SJCRH30 (cell line): ENCODE measurements around the gene ZSCAN25. TPM values are rescaled to one million over a fixed set of nuclear protein-coding genes. Genes with fewer than 3 reads are reported as not detected.
"Not testable (repeated sequence)": the region's sequence is repeated elsewhere in the genome, so short reads cannot be mapped to it uniquely, and the experiment has no call there.

Experiments
- DNase-seq, 2 experiments: peaks; one replicate each; pipeline ENCODE4 v3.0.0-alpha.2; 2015 to 2020
- H3K27ac ChIP-seq: fragments of 250-450 bp; sonication (Bioruptor Pico); 2 replicates; pipeline ENCODE4 v1.5.1; 2020; ENCODE audit warnings: mild to moderate bottlenecking, moderate library complexity
- H3K27me3 ChIP-seq: fragments of 250-450 bp; sonication (Bioruptor Pico); 2 replicates; pipeline ENCODE4 v1.5.1; 2020; ENCODE audit warnings: mild to moderate bottlenecking, moderate library complexity
- H3K36me3 ChIP-seq: fragments of 250-450 bp; sonication (Bioruptor Pico); 2 replicates; pipeline ENCODE4 v1.5.1; 2020; ENCODE audit warnings: mild to moderate bottlenecking, moderate library complexity
- H3K4me1 ChIP-seq: fragments of 250-450 bp; sonication (Bioruptor Pico); 2 replicates; pipeline ENCODE4 v1.5.1; 2020; ENCODE audit warnings: mild to moderate bottlenecking, moderate library complexity
- H3K4me3 ChIP-seq: fragments of 250-450 bp; sonication (Bioruptor Pico); 2 replicates; pipeline ENCODE4 v1.5.1; 2020; ENCODE audit warnings: mild to moderate bottlenecking, moderate library complexity
- H3K9me3 ChIP-seq: fragments of 250-450 bp; sonication (Bioruptor Pico); replicated peaks from 2 replicates; pipeline ENCODE4 v1.5.1; 2020; ENCODE audit warnings: mild to moderate bottlenecking, moderate library complexity
- total RNA-seq: library from RNA; depleted of rRNA; stranded (reverse); fragments of >200 nt; shearing (Covaris generic); gene quantifications from 2 replicates; pipeline ENCODE4 v1.2.3, GENCODE V29; 2014

The ZSCAN25 gene
- total RNA-seq, 1 experiment from 2014 or later = 21.2 TPM

DNA sequence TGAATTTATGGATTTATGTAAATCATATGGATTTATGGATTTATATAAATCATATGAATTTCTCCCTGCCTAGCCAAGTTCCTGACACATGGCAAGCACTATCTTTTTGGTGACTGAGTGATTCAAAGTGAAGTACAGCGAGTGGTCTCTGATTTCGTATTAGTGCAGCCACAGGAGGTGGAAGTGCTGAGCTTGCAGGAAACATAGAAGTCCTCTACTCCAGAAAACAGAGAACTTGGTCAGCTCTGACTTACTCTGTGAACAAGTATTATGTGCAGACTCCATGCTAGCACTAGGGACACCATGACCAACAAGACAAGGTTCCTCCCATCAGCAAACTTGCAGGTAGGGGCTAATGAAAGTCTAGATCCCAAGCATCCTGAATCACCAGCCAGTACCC, 34.5 kb downstream of the ZSCAN25 start:
- H3K27me3 ChIP-seq = no peaks in the 10 kb centered on the region
- no peak overlapping the region for H3K4me3 ChIP-seq
- H3K36me3 ChIP-seq = no peaks in the 10 kb centered on the region
- no peaks in the 10 kb centered on the region for H3K4me1 ChIP-seq
- H3K9me3 ChIP-seq = peaks cover 8% of the 10 kb centered on the region
- H3K27ac ChIP-seq = no peak overlapping the region
- DNase-seq = no peak

- Histone ChIP-seq H3K36me3 (no peaks in the 10 kb centered on the region), H3K4me1 (no peaks in the 10 kb centered on the region), H3K27me3 (no peaks in the 10 kb centered on the region), H3K27ac (no peak overlapping the region), H3K9me3 (peaks cover 8% of the 10 kb centered on the region), H3K4me3 (no peak overlapping the region)
- DNase-seq = no peak
Measured at GRCh38 chr7:99652671-99653070, 35.9 kb downstream of the ZSCAN25 start.

GRCh38 chr7:99653269-99653668, 36.5 kb downstream of the ZSCAN25 start:
- not testable (repeated sequence) for H3K36me3 ChIP-seq, H3K4me3 ChIP-seq, H3K9me3 ChIP-seq, H3K27me3 ChIP-seq, DNase-seq, H3K4me1 ChIP-seq, H3K27ac ChIP-seq

DNA sequence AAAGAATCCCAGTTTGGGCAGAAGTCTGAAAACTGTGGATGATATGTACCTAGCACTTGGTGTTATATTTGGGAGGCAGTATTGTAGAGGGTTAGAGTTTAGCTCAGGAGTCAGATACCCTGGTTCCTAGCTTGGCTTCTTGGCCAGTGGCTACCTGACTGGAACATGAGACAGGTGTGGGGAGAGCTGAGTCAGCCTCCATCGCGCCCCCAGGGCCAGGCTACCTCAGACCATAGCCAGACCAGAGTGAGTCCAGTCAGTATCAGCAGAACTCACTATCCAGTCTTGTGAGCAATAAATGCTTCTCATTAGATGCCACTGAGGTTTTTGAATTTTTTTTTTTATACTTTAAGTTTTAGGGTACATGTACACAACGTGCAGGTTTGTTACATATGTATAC, 37.0 kb downstream of the ZSCAN25 start:
- no peak for DNase-seq
- no peaks in the 10 kb centered on the region for H3K27me3 ChIP-seq
- no peak overlapping the region for H3K27ac ChIP-seq
- no peak overlapping the region for H3K4me3 ChIP-seq
- H3K4me1 ChIP-seq = no peaks in the 10 kb centered on the region
- H3K36me3 ChIP-seq = no peaks in the 10 kb centered on the region
- peaks cover 8% of the 10 kb centered on the region for H3K9me3 ChIP-seq

DNA sequence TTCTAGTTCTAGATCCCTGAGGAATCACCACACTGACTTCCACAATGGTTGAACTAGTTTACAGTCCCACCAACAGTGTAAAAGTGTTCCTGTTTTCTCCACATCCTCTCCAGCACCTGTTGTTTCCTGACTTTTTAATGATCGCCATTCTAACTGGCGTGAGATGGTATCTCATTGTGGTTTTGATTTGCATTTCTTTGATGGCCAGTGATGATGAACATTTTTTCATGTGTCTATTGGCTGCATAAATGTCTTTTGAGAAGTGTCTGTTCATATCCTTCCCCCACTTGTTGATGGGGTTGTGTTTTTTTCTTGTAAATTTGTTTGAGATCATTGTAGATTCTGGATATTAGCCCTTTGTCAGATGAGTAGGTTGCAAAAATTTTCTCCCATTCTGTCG, 37.9 kb downstream of the ZSCAN25 start:
- H3K36me3 ChIP-seq, H3K27me3 ChIP-seq, H3K4me3 ChIP-seq, H3K27ac ChIP-seq, DNase-seq, H3K4me1 ChIP-seq, H3K9me3 ChIP-seq: not testable (repeated sequence)

DNA sequence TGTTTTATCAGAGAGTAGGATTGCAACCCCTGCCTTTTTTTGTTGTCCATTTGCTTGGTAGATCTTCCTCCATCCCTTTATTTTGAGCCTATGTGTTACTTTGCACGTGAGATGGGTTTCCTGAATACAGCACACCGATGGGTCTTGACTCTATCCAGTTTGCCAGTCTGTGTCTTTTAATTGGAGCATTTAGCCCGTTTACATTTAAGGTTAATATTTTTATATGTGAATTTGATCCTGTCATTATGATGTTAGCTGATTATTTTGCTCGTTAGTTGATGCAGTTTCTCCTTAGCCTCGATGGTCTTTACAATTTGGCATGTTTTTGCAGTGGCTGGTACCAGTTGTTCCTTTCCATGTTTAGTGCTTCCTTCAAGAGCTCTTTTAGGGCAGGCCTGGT, 41.1 kb downstream of the ZSCAN25 start:
- not testable (repeated sequence) for H3K27ac ChIP-seq, H3K36me3 ChIP-seq, H3K27me3 ChIP-seq, DNase-seq, H3K4me3 ChIP-seq, H3K9me3 ChIP-seq, H3K4me1 ChIP-seq

GRCh38 chr7:99665312-99666012, 48.7 kb downstream of the ZSCAN25 start:
- H3K36me3 ChIP-seq = no peaks in the 10 kb centered on the region
- H3K4me1 ChIP-seq = no peaks in the 10 kb centered on the region
- no peak overlapping the region for H3K27ac ChIP-seq
- no peaks in the 10 kb centered on the region for H3K27me3 ChIP-seq
- H3K4me3 ChIP-seq = no peak overlapping the region
- H3K9me3 ChIP-seq = no peaks in the 10 kb centered on the region
- DNase-seq = no peak

GRCh38 chr7:99666013-99666395, 49.3 kb downstream of the ZSCAN25 start:
- Histone ChIP-seq H3K27me3 (no peaks in the 10 kb centered on the region), H3K27ac (no peak overlapping the region), H3K36me3 (no peaks in the 10 kb centered on the region), H3K4me3 (no peak overlapping the region), H3K9me3 (no peaks in the 10 kb centered on the region), H3K4me1 (no peaks in the 10 kb centered on the region)
- no peak for DNase-seq

DNA sequence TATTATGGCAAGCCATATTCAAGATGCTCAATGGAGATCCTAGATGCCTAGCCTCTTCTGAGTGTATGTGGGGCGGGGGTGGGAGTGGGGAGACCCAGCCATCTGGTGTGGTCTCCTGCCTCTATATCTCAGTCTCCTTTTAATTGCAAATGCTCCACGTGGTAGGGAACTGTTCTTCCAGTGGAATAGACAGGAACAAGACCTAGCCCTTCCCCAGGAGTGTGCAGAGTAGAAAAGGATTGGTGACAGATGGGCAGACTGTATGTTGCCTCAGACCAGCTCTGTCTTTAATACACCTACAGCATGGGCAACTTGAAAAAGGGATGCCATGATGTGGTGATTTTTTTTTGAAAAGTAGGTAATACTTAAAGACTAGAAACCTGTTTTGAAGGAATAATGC, 50.4 kb downstream of the ZSCAN25 start:
- Histone ChIP-seq H3K4me3 (no peak overlapping the region), H3K4me1 (no peaks in the 10 kb centered on the region), H3K36me3 (no peaks in the 10 kb centered on the region), H3K27ac (no peak overlapping the region), H3K9me3 (no peaks in the 10 kb centered on the region), H3K27me3 (no peaks in the 10 kb centered on the region)
- DNase-seq = no peak

DNA sequence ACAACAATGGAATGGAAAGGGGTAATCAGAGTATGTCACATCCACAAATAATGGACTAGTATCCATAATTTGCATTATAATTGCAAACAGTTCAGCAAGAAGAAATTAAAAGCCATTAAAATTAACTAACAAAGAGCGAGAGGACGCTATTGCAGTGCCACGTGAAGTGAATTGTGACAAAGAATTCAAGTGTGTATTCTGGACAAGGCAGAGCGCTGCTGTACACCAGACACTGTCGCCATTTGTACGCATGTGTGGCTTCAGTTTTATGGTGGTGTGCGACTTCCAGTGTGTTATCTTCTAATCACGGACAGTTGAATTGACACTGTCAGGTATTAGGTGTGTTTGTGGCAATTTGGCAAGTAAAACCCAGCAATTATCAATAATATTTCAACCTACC, 51.8 kb downstream of the ZSCAN25 start:
- Histone ChIP-seq H3K27ac (no peak overlapping the region), H3K4me3 (no peak overlapping the region), H3K4me1 (no peaks in the 10 kb centered on the region), H3K9me3 (no peaks in the 10 kb centered on the region), H3K36me3 (no peaks in the 10 kb centered on the region), H3K27me3 (no peaks in the 10 kb centered on the region)
- no peak for DNase-seq

GRCh38 chr7:99669782-99670181, 53.0 kb downstream of the ZSCAN25 start:
- Histone ChIP-seq H3K27ac (no peak overlapping the region), H3K9me3 (no peaks in the 10 kb centered on the region), H3K27me3 (no peaks in the 10 kb centered on the region), H3K4me3 (no peak overlapping the region), H3K4me1 (no peaks in the 10 kb centered on the region), H3K36me3 (no peaks in the 10 kb centered on the region)
- DNase-seq = no peak

DNA sequence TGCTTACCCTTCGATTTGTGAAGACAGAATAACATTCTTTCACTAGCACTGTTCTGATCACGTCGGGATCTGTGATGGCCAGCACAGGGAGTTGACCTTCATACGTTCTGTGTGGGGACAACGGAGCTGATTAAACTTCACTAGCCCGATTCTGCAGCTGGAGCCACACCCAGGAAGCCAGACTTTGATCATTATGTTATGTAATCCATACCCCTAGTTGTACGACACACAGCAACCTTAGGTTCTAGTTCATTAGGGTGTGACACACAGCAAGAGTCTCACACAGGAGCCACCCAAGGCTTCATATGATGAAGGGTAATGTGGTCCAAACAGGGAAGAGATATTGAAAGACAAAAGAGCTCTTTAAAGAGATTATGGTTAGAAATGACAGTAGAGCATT, 55.8 kb downstream of the ZSCAN25 start:
- H3K9me3 ChIP-seq = no peaks in the 10 kb centered on the region
- no peak for DNase-seq
- H3K4me3 ChIP-seq = no peak overlapping the region
- no peak overlapping the region for H3K27ac ChIP-seq
- H3K36me3 ChIP-seq = no peaks in the 10 kb centered on the region
- no peaks in the 10 kb centered on the region for H3K27me3 ChIP-seq
- H3K4me1 ChIP-seq = no peaks in the 10 kb centered on the region

- no peak for DNase-seq
- H3K27ac ChIP-seq = no peak overlapping the region
- no peak overlapping the region for H3K4me3 ChIP-seq
- no peaks in the 10 kb centered on the region for H3K27me3 ChIP-seq
- H3K4me1 ChIP-seq = no peaks in the 10 kb centered on the region
- H3K9me3 ChIP-seq = no peaks in the 10 kb centered on the region
- no peaks in the 10 kb centered on the region for H3K36me3 ChIP-seq
Measured at GRCh38 chr7:99674995-99675742, 58.4 kb downstream of the ZSCAN25 start.

GRCh38 chr7:99677013-99677647, 60.4 kb downstream of the ZSCAN25 start:
- Histone ChIP-seq H3K36me3 (no peaks in the 10 kb centered on the region), H3K27ac (no peak overlapping the region), H3K4me1 (no peaks in the 10 kb centered on the region), H3K27me3 (no peaks in the 10 kb centered on the region), H3K9me3 (no peaks in the 10 kb centered on the region), H3K4me3 (no peak overlapping the region)
- no peak for DNase-seq

DNA sequence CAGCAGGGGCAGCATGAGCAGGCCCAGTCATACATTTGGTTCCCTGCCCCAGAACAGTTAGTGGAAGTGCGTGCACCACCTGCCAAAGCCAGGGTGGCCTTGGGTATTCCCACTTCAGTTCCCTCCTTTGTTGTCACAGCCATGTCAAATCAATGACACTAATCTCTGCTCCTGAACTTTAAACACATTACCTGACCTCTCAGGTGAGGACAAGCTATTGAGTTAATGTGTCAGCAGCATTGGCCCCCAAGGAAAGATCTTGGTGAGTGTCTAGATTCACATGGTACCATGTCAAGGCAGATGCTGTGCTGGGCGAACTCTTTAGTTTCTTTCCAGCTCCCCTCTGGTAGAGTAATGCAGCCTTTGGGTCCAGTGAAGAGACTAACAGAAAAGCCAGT, 60.9 kb downstream of the ZSCAN25 start:
- Histone ChIP-seq H3K27ac (no peak overlapping the region), H3K4me3 (no peak overlapping the region), H3K27me3 (no peaks in the 10 kb centered on the region), H3K9me3 (no peaks in the 10 kb centered on the region), H3K4me1 (no peaks in the 10 kb centered on the region), H3K36me3 (no peaks in the 10 kb centered on the region)
- DNase-seq = no peak
